ENCODE results near the gene ARL8B.
"Not testable (repeated sequence)": the region's sequence is repeated elsewhere in the genome, so short reads cannot be mapped to it uniquely, and the experiment has no call there.

ARL8B gene

GRCh38 chr3:5122030-5122740 lies at the start of gene ARL8B:
Gene ARL8B (plus strand): TSS chr3:5122292. CDS start chr3:5122466, 174 bp downstream.
- DNase-seq = peak; percentile 42

GRCh38 chr3:5073374-5074085 lies 48.6 kb upstream of the ARL8B start:
- DNase-seq = no peak

- DNase-seq = no peak
Measured at GRCh38 chr3:5078151-5078550, 43.9 kb upstream of the ARL8B start.

DNA sequence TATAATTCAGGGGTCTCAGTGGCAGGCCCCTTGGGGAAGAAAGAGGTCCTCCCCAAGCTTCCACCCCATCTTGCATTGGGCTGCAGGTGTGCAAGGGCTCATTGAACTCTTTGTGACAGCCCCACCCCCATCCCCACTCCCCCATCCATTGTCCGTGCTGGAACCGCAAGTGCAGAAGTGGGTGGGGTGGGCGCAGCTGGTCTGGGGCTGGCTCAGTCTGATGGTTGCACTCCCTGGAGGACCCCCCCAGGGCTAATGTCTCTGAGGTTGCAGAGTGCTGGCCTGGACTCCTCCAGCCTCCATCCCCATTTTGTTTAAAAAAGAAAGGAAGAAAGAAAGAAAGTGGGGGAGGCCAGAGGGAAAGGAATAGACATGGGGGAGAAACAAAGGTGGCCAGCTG lies 42.3 kb upstream of the ARL8B start:
- DNase-seq = no peak

DNA sequence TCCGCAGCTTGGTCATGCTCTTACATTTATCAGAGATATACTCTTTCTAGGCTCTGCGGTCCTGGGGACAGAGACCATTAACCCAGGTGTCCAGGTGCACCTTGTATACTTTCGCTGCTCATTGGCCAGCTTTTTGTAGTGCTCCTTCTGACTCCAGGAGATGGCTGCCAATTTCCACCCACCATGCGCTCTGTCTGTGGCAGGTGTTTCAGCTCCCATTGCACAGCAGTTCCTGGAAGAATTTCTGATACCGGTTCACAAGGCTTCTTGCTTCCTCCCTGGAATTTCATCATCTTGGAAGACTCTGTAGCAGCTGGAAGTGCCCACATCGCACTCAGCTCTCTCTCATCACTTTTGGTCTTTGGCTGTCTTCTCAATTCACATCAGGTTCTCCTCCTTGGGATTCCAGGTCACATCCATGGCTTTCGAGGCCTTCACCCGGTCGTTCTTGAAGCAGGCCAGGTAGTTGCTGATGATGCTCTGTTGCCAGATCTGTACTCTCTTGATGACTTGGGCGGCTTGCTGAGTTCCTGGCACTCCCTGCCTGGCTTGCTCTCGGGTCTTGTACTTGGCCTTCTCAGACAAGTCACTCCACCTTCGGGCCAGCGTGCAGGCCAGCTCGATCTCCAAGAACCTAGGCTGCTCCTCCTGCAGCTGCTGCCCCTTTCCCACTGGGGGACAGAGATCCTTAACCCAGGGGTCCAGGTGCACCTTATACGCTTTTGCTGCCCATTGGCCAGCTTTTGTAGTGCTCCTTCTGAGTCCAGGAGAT lies 41.1 kb upstream of the ARL8B start:
- no peak for DNase-seq

DNA sequence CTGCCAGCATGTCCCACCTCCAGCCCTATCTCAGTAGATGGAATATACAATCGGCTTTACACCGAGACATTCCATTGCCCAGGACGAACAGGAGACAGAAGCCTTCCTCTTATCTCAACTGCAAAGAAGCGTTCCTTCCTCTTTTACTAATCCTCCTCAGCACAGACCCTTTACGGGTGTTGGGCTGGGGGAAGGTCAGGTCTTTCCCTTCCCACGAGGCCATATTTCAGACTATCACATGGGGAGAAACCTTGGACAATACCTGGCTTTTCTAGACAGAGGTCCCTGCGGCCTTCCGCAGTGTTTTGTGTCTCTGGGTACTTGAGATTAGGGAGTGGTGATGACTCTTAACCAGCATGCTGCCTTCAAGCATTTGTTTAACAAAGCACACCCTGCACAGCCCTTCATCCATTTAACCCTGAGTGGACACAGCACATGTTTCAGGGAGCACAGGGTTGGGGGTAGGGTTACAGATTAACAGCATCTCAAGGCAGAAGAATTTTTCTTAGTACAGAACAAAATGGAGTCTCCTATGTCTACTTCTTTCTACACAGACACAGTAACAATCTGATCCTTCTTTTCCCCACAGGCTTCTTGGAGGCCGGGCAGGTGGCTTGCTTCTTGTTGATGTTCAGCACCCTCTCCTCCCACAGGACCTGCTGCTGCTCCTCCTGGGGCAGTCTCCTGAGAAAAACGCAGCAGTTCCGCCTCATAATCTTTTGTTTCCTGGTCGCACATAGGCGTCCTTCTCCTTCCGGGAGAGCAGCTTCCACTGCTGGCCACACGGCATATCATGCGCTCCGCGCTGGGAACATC lies 39.9 kb upstream of the ARL8B start:
- DNase-seq = not testable (repeated sequence)

DNA sequence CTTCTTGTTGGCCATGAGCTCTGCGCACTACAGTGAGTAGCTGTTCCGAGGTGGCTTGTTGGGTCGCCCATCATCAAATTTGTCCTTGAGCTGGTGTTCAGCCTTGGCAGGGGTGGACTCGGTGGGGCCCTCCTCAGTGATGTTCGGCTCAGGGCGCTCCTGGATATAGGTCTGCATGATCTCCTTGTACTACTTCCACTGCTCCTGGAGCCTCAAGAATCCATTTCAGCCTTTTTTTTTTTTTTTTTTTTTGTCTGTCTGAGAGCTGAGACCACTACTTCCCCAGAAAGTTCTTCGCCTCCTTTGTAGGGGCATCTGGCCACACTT lies 39.3 kb upstream of the ARL8B start:
- DNase-seq = no peak

GRCh38 chr3:5084224-5084623 lies 37.9 kb upstream of the ARL8B start:
- DNase-seq = no peak

GRCh38 chr3:5086708-5087107 lies 35.4 kb upstream of the ARL8B start:
- DNase-seq = no peak

DNA sequence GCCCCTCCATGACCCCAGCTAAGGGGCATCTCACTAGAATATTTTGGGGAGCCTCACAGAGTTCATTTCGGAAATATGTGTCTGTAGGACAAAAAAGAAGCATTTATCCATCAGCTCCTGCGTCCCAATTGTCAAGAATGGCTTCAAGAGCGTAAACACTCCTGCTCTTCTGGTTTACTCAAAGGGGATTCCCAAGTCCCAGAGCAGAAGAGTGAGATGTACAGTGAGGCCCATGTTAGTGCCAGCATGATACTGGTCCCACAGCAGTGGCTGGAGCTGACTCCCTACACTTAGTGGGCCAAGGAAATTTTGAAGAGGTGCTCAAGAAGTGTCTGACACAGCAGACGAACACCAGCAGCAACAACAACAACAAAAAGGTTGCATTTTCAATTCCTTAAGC lies 34.9 kb upstream of the ARL8B start:
- DNase-seq = no peak

DNA sequence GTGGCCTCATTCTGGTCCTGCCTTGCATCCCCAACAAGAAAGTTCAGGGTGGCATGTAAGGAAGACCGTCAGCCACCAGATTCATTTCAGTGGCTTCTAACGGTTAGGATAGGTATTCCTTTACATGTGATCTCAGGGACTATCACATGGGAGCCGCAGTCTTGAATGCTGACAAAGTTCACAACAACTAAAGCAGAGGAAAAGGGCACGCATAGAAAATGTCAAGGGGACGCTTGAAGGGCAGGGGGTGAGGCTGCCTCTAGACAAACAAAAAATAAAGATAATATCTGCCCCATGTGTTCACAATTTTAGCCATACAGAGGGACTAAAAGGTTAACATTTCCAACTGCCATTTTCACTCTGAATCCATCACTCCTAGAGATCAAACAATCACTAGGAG lies 31.9 kb upstream of the ARL8B start:
- DNase-seq = no peak

DNA sequence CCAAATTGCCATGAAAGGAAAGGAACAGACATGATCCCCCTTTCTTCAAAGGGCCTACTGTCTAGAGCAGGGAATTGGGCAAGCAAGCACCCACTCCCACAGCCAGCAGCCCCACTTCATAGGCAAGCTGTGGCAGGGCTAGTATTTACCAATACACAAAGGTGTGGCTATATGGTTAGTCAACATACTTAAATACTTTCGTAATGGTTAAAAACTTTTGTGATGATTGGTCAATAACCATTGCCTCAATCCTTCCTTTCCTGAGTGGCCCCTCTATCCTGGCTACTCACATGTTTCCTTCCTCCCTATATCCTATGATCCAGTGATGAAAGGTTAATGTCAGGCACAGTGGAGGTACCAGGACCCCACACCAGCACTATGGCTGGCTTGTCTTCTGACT lies 30.1 kb upstream of the ARL8B start:
- DNase-seq = no peak

DNA sequence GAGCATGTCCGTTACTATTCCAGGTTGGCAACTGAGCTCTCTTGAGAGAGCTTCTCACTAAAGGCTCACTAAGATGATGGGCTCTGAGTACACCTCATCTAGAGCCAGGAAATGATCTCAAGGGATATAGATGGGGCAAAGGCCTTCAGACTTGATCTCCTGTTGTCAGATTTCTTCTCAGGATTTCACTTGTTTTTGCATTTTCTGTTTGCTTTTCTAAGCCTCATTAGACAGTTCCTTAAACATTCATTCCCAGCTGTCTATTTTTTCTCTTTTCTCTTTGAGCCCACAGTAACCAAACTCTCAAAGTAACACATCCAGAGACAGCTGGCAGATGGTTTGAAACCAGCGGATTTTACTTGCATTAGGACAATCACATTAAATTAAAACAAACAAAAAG lies 28.4 kb upstream of the ARL8B start:
- DNase-seq = no peak

DNA sequence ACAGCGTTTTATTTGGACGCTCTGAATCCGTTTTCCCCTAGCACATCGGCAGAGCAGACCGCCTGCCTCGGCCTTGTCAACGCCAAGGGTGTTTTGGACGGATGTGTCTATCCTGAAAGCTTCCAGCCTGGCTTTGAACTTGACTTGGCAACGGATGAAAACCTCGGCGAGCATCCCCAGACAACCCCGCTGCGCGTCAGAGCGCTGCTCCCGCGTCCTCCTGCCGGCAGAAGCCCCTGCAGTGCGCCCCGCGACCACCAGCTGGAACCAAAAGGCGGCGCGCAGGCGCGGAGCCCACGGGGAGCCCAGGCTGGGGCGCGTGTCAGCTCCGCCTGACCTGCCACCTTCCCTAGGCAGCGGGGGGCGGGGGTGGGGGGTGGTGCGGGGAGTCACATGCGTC lies 26.2 kb upstream of the ARL8B start:
- no peak for DNase-seq

GRCh38 chr3:5096336-5097008 lies 25.6 kb upstream of the ARL8B start:
- no peak for DNase-seq

DNA sequence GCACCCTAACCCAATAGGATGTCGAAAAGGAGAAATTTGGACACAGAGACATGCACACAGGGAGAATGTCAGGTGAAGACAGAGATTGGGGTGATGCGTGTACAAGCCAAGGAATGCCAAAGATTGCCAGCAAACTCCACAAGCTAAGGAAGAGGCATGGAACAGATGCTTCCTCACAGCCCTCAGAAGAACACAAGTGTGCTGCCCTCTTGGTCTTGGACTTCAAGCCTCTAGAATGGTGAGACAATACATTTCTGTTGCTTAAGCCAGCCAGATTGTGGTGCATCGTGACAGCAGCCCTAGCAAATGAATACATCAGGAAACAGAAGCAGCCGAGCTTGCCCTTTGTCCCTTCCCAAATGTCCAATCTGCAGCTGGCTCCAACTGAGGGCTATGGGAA lies 23.7 kb upstream of the ARL8B start:
- DNase-seq = no peak

- DNase-seq = no peak
Measured at GRCh38 chr3:5102532-5102931, 19.6 kb upstream of the ARL8B start.

- no peak for DNase-seq
Measured at GRCh38 chr3:5103743-5104142, 18.3 kb upstream of the ARL8B start.

GRCh38 chr3:5105050-5105449 lies 17.0 kb upstream of the ARL8B start:
- no peak for DNase-seq

DNA sequence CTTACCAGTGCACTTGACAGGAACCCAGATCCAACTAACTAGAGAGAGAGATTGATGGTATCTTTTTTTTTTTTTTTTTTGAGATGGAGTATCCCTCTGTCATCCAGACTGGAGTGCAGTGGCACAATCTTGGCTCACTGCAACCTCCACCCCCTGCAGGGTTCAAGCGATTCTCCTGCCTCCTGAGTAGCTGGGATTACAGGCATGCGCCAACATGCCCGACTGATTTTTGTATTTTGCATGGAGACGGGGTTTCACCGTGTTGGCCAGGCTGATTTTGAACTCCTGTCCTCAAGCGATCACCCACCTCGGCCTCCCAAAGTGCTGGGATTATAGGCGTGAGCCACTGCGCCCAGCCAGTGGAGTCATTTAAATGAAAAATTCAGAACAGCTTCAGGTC lies 15.7 kb upstream of the ARL8B start:
- DNase-seq = not testable (repeated sequence)

DNA sequence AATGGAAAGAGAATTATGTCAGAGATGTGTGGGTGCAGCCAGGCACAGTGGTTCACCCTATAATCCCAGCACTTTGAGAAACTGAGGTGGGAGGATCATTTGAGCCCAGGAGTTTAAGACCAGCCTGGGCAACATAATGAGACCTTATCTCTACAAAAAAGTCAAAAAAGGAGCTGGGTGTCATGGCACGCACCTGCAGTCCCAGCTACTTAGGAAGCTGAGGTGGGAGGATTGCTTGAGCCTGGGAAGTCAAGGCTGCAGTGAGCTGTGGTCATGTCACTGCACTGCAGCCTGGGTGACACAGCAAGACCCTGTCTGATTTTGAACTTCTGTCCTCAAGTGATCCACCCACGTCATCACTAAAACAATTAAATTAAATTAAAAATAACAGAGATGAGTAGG lies 15.2 kb upstream of the ARL8B start:
- DNase-seq = not testable (repeated sequence)

- DNase-seq = no peak
Measured at GRCh38 chr3:5110337-5110736, 11.8 kb upstream of the ARL8B start.

GRCh38 chr3:5112043-5112442 lies 10.0 kb upstream of the ARL8B start:
- DNase-seq = no peak

Data from NCI-H1092 (cell line).